NCI-H446 (cell line): Measurements from ENCODE around the gene KCNN1.
"Not testable (repeated sequence)": the region's sequence is repeated elsewhere in the genome, so short reads cannot be mapped to it uniquely, and the experiment has no call there.

ENCODE experiments used
- DNase-seq, 2 experiments: peaks; one replicate each; lab custom pipeline; 2025; lab: John Stamatoyannopoulos, UW

The KCNN1 gene

GRCh38 chr19:17966550-17967256 lies at the start of gene KCNN1:
TSS of gene KCNN1 (plus strand) at chr19:17967107. CDS start at chr19:17973889, 6,782 bp downstream.
- DNase-seq = peak in 1 of 2 experiments; percentile 25

- DNase-seq = not testable (repeated sequence)
Observed at GRCh38 chr19:17918151-17918550, 48.8 kb upstream of the KCNN1 start.

- DNase-seq = not testable (repeated sequence)
Observed at GRCh38 chr19:17919122-17919521, 47.8 kb upstream of the KCNN1 start.

GRCh38 chr19:17920527-17920926 lies 46.4 kb upstream of the KCNN1 start:
- DNase-seq = no peak

GRCh38 chr19:17922138-17922537 lies 44.8 kb upstream of the KCNN1 start:
- no peak for DNase-seq

- DNase-seq = no peak
Observed at GRCh38 chr19:17926044-17926443, 40.9 kb upstream of the KCNN1 start.

- no peak for DNase-seq
Observed at GRCh38 chr19:17929056-17929455, 37.9 kb upstream of the KCNN1 start.

- DNase-seq = no peak
Observed at GRCh38 chr19:17931532-17932191, 35.2 kb upstream of the KCNN1 start.

GRCh38 chr19:17932485-17933338 lies 34.2 kb upstream of the KCNN1 start, which contains the start of gene CCDC124:
TSS of gene CCDC124 (plus strand) at chr19:17933015. CDS start at chr19:17936421, 3,406 bp downstream.
- peak; percentile 96 to 97 for DNase-seq

- no peak for DNase-seq
Observed at GRCh38 chr19:17933414-17934129, 33.3 kb upstream of the KCNN1 start.

GRCh38 chr19:17936379-17936778 lies 30.5 kb upstream of the KCNN1 start:
- no peak for DNase-seq

GRCh38 chr19:17937371-17937900 lies 29.5 kb upstream of the KCNN1 start:
- no peak for DNase-seq

GRCh38 chr19:17938092-17938845 lies 28.6 kb upstream of the KCNN1 start:
- DNase-seq = peak; percentile 44 to 75

GRCh38 chr19:17942181-17942580 lies 24.7 kb upstream of the KCNN1 start:
- DNase-seq = no peak

GRCh38 chr19:17942582-17943273 lies 24.2 kb upstream of the KCNN1 start:
- no peak for DNase-seq

- DNase-seq = no peak
Observed at GRCh38 chr19:17943274-17944221, 23.4 kb upstream of the KCNN1 start.

- peak in 1 of 2 experiments; percentile 52 for DNase-seq
Observed at GRCh38 chr19:17944301-17944700, 22.6 kb upstream of the KCNN1 start.

- DNase-seq = no peak
Observed at GRCh38 chr19:17946965-17947784, 19.7 kb upstream of the KCNN1 start.
